GM12891 (cell line): ENCODE measurements around the gene EXTL1.

Experiments used
- DNase-seq: peaks from one replicate; pipeline ENCODE4 v3.0.0; 2011; ENCODE audit warnings: low spot score; ENCODE audit not compliant: insufficient read length
- FAIRE-seq: peaks from 2 replicates; lab custom pipeline; 2011; peaks lifted over from hg19 to GRCh38; lab: Jason Lieb, UNC
- PAX5 ChIP-seq: IDR thresholded peaks from 2 replicates; pipeline ENCODE4 v1.6.1; 2011; ENCODE audit warnings: low read length, moderate library complexity, mild to moderate bottlenecking; ENCODE audit not compliant: insufficient read depth, severe bottlenecking
- POLR2A ChIP-seq: IDR thresholded peaks from 2 replicates; pipeline ENCODE4 v1.6.1; 2011; ENCODE audit warnings: low read depth, low read length, control low read depth
- POLR2AphosphoS5 ChIP-seq: IDR thresholded peaks from 2 replicates; pipeline ENCODE4 v1.6.1; 2011; ENCODE audit warnings: low read depth, low read length, control low read depth
- POU2F2 ChIP-seq: IDR thresholded peaks from 2 replicates; pipeline ENCODE4 v1.6.1; 2011; ENCODE audit warnings: low read depth, mild to moderate bottlenecking, control low read depth, low read length, moderate library complexity
- SPI1 ChIP-seq: IDR thresholded peaks from 2 replicates; pipeline ENCODE4 v1.6.1; 2011; ENCODE audit warnings: low read depth, low read length, control low read depth
- TAF1 ChIP-seq: IDR thresholded peaks from 2 replicates; pipeline ENCODE4 v1.6.1; 2011; ENCODE audit warnings: low read depth, low read length, control low read depth

EXTL1 gene

DNA sequence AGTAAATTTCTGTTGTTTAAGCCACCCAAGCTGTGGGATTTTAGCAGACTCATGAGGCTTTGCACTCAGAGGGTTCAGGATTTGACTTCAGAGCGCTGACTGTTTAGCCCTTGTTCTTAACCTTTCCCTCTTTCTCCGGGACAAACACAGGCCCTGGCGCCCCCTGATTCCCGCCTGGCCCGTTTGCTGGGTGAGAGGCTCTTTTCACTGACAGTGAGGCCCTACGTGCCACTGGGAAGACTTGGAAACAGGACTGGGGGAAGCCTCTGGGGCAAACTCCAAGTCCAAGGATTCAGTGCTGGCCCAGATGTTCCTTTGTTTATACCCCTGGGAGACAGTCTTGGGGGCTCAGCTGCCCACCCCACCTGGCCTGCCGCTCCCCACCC lies 57.6 kb downstream of the EXTL1 start:
- FAIRE-seq (no peak), DNase-seq (no peak)
- no peak for TF ChIP-seq POLR2AphosphoS5
- TF ChIP-seq POLR2A, result no peak
- no peak for TF ChIP-seq PAX5
- no peak for TF ChIP-seq TAF1
- no peak for TF ChIP-seq SPI1
- no peak for TF ChIP-seq POU2F2

DNA sequence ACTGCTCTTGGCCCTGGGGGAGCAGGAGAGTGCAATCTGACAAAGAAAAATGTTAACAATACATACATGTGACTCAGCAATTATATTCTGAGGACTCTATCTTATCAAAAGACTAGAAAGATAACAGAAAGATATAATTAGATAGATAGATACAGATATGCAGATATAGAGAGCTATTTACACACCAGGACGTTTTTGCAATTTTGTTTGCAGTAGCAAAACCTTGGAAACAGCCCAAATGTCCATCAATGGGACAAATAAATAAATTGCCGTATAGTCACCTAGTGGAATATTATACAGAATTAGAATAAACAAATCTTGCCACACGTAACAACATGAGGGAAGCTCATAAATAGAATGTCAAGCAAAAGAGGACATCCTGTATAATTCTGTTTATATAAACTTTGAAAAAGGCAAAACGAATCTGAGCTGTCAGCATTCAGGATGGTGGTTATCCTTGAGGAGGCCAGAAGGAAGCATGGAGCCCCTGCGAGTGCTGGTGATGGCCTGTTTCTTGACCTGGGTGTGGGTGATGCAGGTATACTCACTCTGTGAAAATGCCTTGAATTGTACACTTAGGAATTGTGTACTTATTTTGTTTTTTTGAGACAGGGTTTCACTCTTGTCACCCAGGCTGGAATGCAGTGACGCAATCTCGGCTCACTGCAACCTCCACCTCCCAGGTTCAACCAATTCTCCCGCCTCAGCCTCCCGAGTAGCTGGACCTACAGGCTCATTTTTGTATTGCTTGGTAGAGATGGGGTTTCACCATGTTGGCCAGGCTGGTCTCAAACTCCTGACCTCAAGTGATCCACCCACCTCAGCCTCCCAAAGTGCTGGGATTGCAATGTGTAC lies 58.6 kb downstream of the EXTL1 start:
- FAIRE-seq, result no peak

DNA sequence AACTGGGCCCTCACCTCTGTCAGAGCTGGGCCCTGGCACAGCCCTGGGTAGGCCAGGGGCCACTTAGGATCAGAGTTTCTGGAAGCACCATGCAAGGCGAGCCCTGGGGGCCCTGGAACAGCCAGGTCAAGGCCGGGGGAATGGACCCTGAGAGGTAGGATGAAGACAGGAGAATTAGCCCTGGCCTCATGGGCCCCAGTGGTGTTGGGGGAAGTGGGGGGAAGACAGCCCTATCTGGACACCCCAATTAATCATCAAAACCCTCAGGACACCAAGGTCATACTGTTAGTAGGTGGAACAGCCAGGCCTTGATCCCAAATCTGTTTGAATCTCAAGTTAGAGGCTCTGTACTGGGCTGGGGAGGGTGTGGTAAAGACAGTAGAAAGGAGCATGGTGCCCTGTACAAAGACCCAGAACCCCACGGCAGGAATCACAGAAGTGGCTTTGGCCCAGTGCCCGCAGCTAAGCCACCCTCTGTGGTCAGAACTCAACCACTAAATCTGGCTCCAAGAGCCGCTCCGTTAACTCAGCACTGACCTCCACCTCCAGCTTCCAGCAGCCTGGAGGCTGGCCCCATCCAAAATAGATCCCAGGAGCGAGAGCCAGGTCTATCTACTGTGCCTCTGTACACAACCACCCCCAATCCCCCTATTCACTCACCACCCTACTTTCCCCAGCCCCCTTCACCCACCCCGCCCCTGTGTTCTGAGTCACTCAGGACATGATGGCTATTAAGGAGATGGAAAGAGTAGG lies 59.9 kb downstream of the EXTL1 start:
- TF ChIP-seq PAX5 (no peak), POLR2AphosphoS5 (no peak), SPI1 (no peak)
- no peak for FAIRE-seq
- no peak for DNase-seq

More for the DNA sequence above, 58.6 kb downstream of the EXTL1 start:
- DNase-seq, result no peak
- TF ChIP-seq TAF1 (no peak), SPI1 (no peak)

DNA sequence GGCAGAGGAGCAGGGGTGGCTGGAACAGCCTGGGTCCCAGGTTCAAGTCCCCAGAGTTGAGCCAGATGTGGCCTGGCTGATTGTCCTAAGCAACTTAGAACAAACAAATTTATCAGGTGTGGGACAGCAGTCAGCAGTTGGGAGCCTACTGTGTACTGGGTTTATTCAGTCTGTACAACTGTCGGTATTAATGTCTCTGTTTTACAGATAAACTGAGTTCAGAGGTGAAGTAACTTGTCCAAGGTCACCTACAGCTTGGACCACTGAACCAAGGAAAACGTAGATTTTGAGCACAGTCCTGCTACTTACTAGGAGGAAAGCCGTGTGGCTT lies 60.4 kb downstream of the EXTL1 start:
- TF ChIP-seq POU2F2 (no peak), POLR2AphosphoS5 (no peak), POLR2A (no peak), TAF1 (no peak), PAX5 (no peak), SPI1 (no peak)
- FAIRE-seq (no peak), DNase-seq (no peak)

DNA sequence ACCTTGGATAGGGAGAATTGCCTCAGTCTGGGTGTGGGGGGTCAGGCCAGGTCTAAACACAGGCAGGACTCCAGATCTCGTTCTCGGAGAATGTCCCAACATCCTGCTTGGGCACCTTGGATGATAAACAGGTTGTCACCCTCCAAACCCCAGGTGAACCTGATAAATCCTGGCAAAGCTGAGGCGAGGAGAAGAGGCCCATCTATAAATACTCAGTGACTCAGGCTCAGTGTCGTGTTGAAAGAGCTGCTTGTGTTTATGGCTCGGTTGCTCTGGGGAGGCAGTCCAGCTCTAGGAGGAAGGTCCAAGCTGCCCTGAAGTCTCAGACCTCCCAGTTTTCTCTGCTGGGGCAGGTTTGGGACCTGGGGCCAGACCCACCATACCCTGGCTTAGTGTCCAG lies 61.6 kb downstream of the EXTL1 start:
- FAIRE-seq, result no peak
- no peak for DNase-seq
- TF ChIP-seq POLR2AphosphoS5, result no peak
- no peak for TF ChIP-seq TAF1
- no peak for TF ChIP-seq POU2F2
- TF ChIP-seq PAX5, result no peak
- no peak for TF ChIP-seq SPI1
- no peak for TF ChIP-seq POLR2A

DNA sequence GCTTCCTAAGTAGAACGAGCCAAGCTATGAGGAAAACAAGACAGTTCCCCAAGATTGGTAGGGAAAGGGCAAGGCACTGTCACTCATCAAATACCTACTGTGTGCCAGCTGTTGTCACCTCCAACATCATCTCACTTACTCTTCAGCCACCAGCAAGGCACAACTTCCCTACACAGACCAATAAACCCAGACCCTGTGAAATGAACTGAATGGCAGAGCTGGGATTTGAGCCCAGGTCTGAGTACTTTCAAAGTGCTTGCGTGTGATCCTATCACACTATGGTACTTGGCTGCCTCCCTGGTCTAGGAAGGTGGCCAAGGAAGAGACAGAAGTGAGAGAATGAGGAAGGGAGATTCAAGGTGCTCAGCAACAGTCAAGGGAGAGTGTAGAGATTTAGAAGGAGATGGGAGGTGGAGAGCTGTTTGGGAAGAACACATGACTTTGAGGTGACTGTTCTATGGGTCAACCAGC lies 62.6 kb downstream of the EXTL1 start:
- FAIRE-seq (no peak), DNase-seq (no peak)
- TF ChIP-seq SPI1, result no peak
- TF ChIP-seq POLR2AphosphoS5, result no peak
- TF ChIP-seq TAF1, result no peak
- TF ChIP-seq PAX5, result no peak
- no peak for TF ChIP-seq POLR2A
- TF ChIP-seq POU2F2, result no peak

DNA sequence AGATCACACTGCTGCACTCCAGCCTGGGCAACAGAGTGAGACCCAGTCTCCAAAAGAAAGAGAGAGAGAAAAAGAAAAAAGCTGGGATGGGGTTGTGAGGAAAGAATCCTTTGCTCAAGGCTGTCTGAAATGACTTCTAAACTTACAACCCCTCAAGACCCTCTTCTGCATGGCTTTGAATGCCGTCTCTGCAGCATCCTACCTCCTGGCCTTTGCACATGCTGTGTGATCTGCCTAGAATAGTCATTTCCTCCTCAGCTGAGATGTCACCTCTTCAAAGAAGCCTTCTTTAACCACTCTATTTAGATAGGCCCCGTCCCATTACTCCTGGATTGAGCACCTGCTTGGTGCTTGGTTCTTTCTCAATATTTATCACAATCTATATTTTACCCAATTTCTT lies 63.3 kb downstream of the EXTL1 start:
- TF ChIP-seq SPI1 (no peak), POLR2A (no peak), POU2F2 (no peak), PAX5 (no peak), TAF1 (no peak), POLR2AphosphoS5 (no peak)
- DNase-seq (no peak), FAIRE-seq (no peak)
